ENCODE results near the gene FBXL4.

- TF ChIP-seq MAX (IDR thresholded peaks at IDR 0.05; ENCODE audit: low read depth, low read length) (no peak), CTCF (IDR thresholded peaks at IDR 0.05; ENCODE audit: low read depth, low read length) (no peak)
These were observed 76.7 kb downstream of the FBXL4 start for GRCh38 chr6:98871057-98871456.

Data from NB4 (cell line).